HCT116 (cell line): ENCODE results near the gene ZMYND11. TPM values are rescaled to one million over a fixed set of nuclear protein-coding genes. Genes with fewer than 3 reads are reported as not detected.

Source experiments
- ATAC-seq: fragments of 200-7000 bp; cut with Tn5 transposase; 2 replicates; pipeline ENCODE4 v1.9.1; 2020; ENCODE audit warnings: mild to moderate bottlenecking, moderate library complexity
- BruUV-seq: library from RNA; stranded (reverse); fragments of 400-500 nt; replicated peaks from 2 replicates; lab custom pipeline; 2021; lab: Mats Ljungman, UMichigan
- CTCF ChIA-PET: fragments of 300-600 bp; sonication (Branson Sonifier 250); formaldehyde crosslinking; loops from one replicate; lab custom pipeline; 2021; ENCODE audit warnings: antibody characterized with exemption; lab: Charles Lee
- POLR2A ChIA-PET: fragments of 300-600, 350-600 bp; sonication (Branson Sonifier 250); formaldehyde crosslinking; loops from one replicate; lab custom pipeline; 2021; ENCODE audit warnings: antibody characterized with exemption; lab: Charles Lee
- RAD21 ChIA-PET, 2 experiments: fragments of 300-600 bp; sonication (Branson Sonifier 250); formaldehyde crosslinking; loops; one replicate each; lab custom pipeline; 2023; ENCODE audit warnings: low total read pairs in 2 of 2; ENCODE audit not compliant: uncharacterized antibody in 2 of 2, unreplicated experiment in 2 of 2, low non-redundant PET in 1 of 2; lab: Charles Lee
- DNase-seq: peaks from one replicate; pipeline ENCODE4 v3.0.0-alpha.2; 2010; ENCODE audit warnings: low read depth, low spot score
- H2AFZ ChIP-seq: fragments of 200-600 bp; shearing (Covaris generic), sonication (generic); 2 replicates; pipeline ENCODE4 v1.6.1; 2017; ENCODE audit warnings: low read depth, mixed run types, mixed read lengths, antibody characterized with exemption, low read length; ENCODE audit not compliant: poor library complexity, severe bottlenecking
- H3K27ac ChIP-seq: 2 replicates; pipeline ENCODE4 v1.5.1; 2012; ENCODE audit warnings: low read depth, low read length
- H3K27me3 ChIP-seq: fragments of 200-600 bp; sonication (generic); 2 replicates; pipeline ENCODE4 v1.6.1; 2016; ENCODE audit warnings: mixed run types, low read length, mixed read lengths; ENCODE audit not compliant: insufficient read depth
- H3K36me3 ChIP-seq, 2 experiments: fragments of 200-500 bp in 1 of 2; fragments of 200-600 bp in 1 of 2; sonication (Bioruptor generic) in 1 of 2; sonication (generic) in 1 of 2; 2 replicates each; pipeline versions ENCODE4 v1.5.1 to v1.6.1; 2014 to 2016; ENCODE audit warnings: low read length in 2 of 2, inconsistent platforms in 1 of 2, mixed read lengths in 1 of 2, mixed run types in 1 of 2; ENCODE audit not compliant: insufficient read depth in 2 of 2, control insufficient read depth in 1 of 2
- H3K4me1 ChIP-seq, 2 experiments: fragments of 200-600 bp in 1 of 2; sonication (generic) in 1 of 2; 2 replicates each; pipeline versions ENCODE4 v1.5.1 to v1.6.1; 2012 to 2017; ENCODE audit warnings: low read length in 2 of 2, inconsistent platforms in 1 of 2, mild to moderate bottlenecking in 1 of 2, mixed read lengths in 1 of 2, mixed run types in 1 of 2, moderate library complexity in 1 of 2; ENCODE audit not compliant: insufficient read depth in 2 of 2, control insufficient read depth in 1 of 2
- H3K4me2 ChIP-seq: fragments of 200-600 bp; sonication (generic); 2 replicates; pipeline ENCODE4 v1.6.1; 2017; ENCODE audit warnings: mixed run types, low read length, mixed read lengths
- H3K4me3 ChIP-seq, 2 experiments: fragments of 200-600 bp in 1 of 2; sonication (generic) in 1 of 2; replicated peaks in 1 of 2; 2 replicates each; pipeline ENCODE4 v1.5.1; 2011 to 2016; ENCODE audit warnings: low read length in 2 of 2, control low read depth in 1 of 2, low read depth in 1 of 2, mild to moderate bottlenecking in 1 of 2, mixed read lengths in 1 of 2, mixed run types in 1 of 2
- H3K79me2 ChIP-seq: fragments of 200-600 bp; sonication (generic); 2 replicates; pipeline ENCODE4 v1.6.1; 2017; ENCODE audit warnings: mild to moderate bottlenecking, mixed run types, low read length, moderate library complexity, mixed read lengths; ENCODE audit not compliant: insufficient read depth
- H3K9ac ChIP-seq: fragments of 200-600 bp; sonication (generic); 2 replicates; pipeline ENCODE4 v1.6.1; 2016; ENCODE audit warnings: low read length, mixed read lengths
- H3K9me2 ChIP-seq: fragments of 200-600 bp; sonication (generic), shearing (Covaris generic); 2 replicates; pipeline ENCODE4 v1.6.1; 2017; ENCODE audit warnings: mixed run types, mild to moderate bottlenecking, moderate library complexity; ENCODE audit not compliant: insufficient read depth
- H3K9me3 ChIP-seq, 2 experiments: fragments of 200-500 bp in 1 of 2; fragments of 200-600 bp in 1 of 2; sonication (Bioruptor generic) in 1 of 2; sonication (generic) in 1 of 2; 2 replicates each; pipeline ENCODE4 v1.6.1; 2014 to 2017; ENCODE audit warnings: low read length in 2 of 2, mixed read lengths in 2 of 2, inconsistent platforms in 1 of 2, low read depth in 1 of 2, mild to moderate bottlenecking in 1 of 2, mixed run types in 1 of 2, moderate library complexity in 1 of 2; ENCODE audit not compliant: control insufficient read depth in 1 of 2, insufficient read depth in 1 of 2
- H4K20me1 ChIP-seq: fragments of 200-600 bp; sonication (generic), shearing (Covaris generic); 2 replicates; pipeline ENCODE4 v1.6.1; 2017; ENCODE audit warnings: mixed run types, mild to moderate bottlenecking, moderate library complexity; ENCODE audit not compliant: insufficient read depth
- CBX3 ChIP-seq: IDR thresholded peaks from 2 replicates; pipeline ENCODE4 v1.6.1; 2012; ENCODE audit warnings: low read depth
- CEBPB ChIP-seq: IDR thresholded peaks from 2 replicates; pipeline ENCODE4 v1.6.1; 2012; ENCODE audit warnings: low read depth
- EGR1 ChIP-seq: IDR thresholded peaks from 2 replicates; pipeline ENCODE4 v1.6.1; 2012; ENCODE audit warnings: low read depth
- EZH2 ChIP-seq: fragments of 200-600 bp; sonication (generic); IDR thresholded peaks from 2 replicates; pipeline ENCODE4 v1.6.1; 2017; ENCODE audit warnings: antibody characterized with exemption, mixed run types
- EZH2phosphoT487 ChIP-seq: fragments of 200-600 bp; IDR thresholded peaks from 2 replicates; pipeline ENCODE4 v1.6.1; 2018; ENCODE audit warnings: antibody characterized with exemption, borderline replicate concordance
- FOSL1 ChIP-seq: IDR thresholded peaks from 2 replicates; pipeline ENCODE4 v1.6.1; 2012; ENCODE audit warnings: low read depth
- JUND ChIP-seq: IDR thresholded peaks from 2 replicates; pipeline ENCODE4 v1.6.1; 2012
- POLR2A ChIP-seq: IDR thresholded peaks from 2 replicates; pipeline ENCODE4 v1.7.0; 2011; ENCODE audit warnings: borderline replicate concordance; ENCODE audit not compliant: insufficient read depth, insufficient read length; ENCODE audit errors: extremely low read depth
- POLR2AphosphoS5 ChIP-seq: IDR thresholded peaks from 2 replicates; pipeline ENCODE4 v1.6.1; 2011; ENCODE audit warnings: mild to moderate bottlenecking, low read depth, low read length, moderate library complexity
- RAD21 ChIP-seq: IDR thresholded peaks from 2 replicates; pipeline ENCODE4 v1.6.1; 2012; ENCODE audit warnings: low read depth, mild to moderate bottlenecking
- SIN3A ChIP-seq: IDR thresholded peaks from 2 replicates; pipeline ENCODE4 v1.6.1; 2012; ENCODE audit warnings: low read depth
- SP1 ChIP-seq: IDR thresholded peaks from 2 replicates; pipeline ENCODE4 v1.6.1; 2012; ENCODE audit warnings: low read depth
- SRF ChIP-seq: IDR thresholded peaks from 2 replicates; pipeline ENCODE4 v1.6.1; 2012; ENCODE audit warnings: low read depth
- TCF7L2 ChIP-seq: IDR thresholded peaks from 2 replicates; pipeline ENCODE4 v1.7.0; 2011; ENCODE audit warnings: borderline replicate concordance, inconsistent platforms; ENCODE audit not compliant: insufficient read depth, insufficient read length; ENCODE audit errors: extremely low read depth
- YY1 ChIP-seq: IDR thresholded peaks from 2 replicates; pipeline ENCODE4 v1.6.1; 2011; ENCODE audit warnings: low read length, low read depth, moderate library complexity, mild to moderate bottlenecking; ENCODE audit not compliant: insufficient replicate concordance; ENCODE audit errors: extremely low read depth
- ZBTB33 ChIP-seq: IDR thresholded peaks from 2 replicates; pipeline ENCODE4 v1.6.1; 2011; ENCODE audit warnings: mild to moderate bottlenecking, low read length, moderate library complexity; ENCODE audit not compliant: insufficient replicate concordance; ENCODE audit errors: extremely low read depth
- ZFX ChIP-seq: fragments of 450-650 bp; IDR thresholded peaks from 2 replicates; pipeline ENCODE4 v1.6.1; 2017
- intact Hi-C: fragments of 100-400 bp; cut with micrococcal nuclease; formaldehyde crosslinking; loops from 2 replicates; pipeline ENCODE4 v1.10.0; 2022
- total RNA-seq: library from RNA; stranded (reverse); gene quantifications from one replicate; pipeline ENCODE4 v1.2.1, GENCODE V29; 2021; ENCODE audit not compliant: unreplicated experiment
- TF ChIP-seq, protein P1 (sequence below): IDR thresholded peaks from 2 replicates; pipeline ENCODE4 v1.6.1; 2012; ENCODE audit warnings: low read depth
- TF ChIP-seq, protein P2 (sequence below): IDR thresholded peaks from 2 replicates; pipeline ENCODE4 v1.6.1; 2012
- TF ChIP-seq, protein P3 (sequence below), 3 experiments: fragments of 200-600 bp in 1 of 3; sonication (generic) in 1 of 3; IDR thresholded peaks in 2 of 3; conservative IDR thresholded peaks in 1 of 3; 2 replicates each; pipeline ENCODE4 v1.5.1; 2012 to 2017; ENCODE audit warnings: low read depth in 2 of 3, low read length in 2 of 3, antibody characterized with exemption in 1 of 3, borderline replicate concordance in 1 of 3, control low read depth in 1 of 3, mild to moderate bottlenecking in 1 of 3, mixed read lengths in 1 of 3, mixed run types in 1 of 3, moderate library complexity in 1 of 3; ENCODE audit not compliant: insufficient read depth in 1 of 3

Gene ZMYND11
- total RNA-seq, 1 experiment from 2014 or later, result 28.3 TPM

GRCh38 chr10:173741-174140 is 38.5 kb downstream of the ZMYND11 start:
- POLR2A ChIA-PET, result no interaction called here

More at GRCh38 chr10:173741-174140, 38.5 kb downstream of the ZMYND11 start:
- H3K9me3 ChIP-seq, result 0 out of 4 replicates have a peak, but pooled peaks cover 0 to 3% of the 10 kb centered on the region in 2 experiments
- TF ChIP-seq POLR2AphosphoS5 (no peak), RAD21 (no peak), SIN3A (no peak), CEBPB (no peak), EZH2 (no peak), SP1 (no peak), TCF7L2 (no peak), EZH2phosphoT487 (no peak), JUND (no peak), POLR2A (no peak), YY1 (no peak), FOSL1 (no peak), ZBTB33 (no peak), EGR1 (no peak), SRF (no peak), ZFX (no peak), CBX3 (no peak)
- TF ChIP-seq, protein P1, sequence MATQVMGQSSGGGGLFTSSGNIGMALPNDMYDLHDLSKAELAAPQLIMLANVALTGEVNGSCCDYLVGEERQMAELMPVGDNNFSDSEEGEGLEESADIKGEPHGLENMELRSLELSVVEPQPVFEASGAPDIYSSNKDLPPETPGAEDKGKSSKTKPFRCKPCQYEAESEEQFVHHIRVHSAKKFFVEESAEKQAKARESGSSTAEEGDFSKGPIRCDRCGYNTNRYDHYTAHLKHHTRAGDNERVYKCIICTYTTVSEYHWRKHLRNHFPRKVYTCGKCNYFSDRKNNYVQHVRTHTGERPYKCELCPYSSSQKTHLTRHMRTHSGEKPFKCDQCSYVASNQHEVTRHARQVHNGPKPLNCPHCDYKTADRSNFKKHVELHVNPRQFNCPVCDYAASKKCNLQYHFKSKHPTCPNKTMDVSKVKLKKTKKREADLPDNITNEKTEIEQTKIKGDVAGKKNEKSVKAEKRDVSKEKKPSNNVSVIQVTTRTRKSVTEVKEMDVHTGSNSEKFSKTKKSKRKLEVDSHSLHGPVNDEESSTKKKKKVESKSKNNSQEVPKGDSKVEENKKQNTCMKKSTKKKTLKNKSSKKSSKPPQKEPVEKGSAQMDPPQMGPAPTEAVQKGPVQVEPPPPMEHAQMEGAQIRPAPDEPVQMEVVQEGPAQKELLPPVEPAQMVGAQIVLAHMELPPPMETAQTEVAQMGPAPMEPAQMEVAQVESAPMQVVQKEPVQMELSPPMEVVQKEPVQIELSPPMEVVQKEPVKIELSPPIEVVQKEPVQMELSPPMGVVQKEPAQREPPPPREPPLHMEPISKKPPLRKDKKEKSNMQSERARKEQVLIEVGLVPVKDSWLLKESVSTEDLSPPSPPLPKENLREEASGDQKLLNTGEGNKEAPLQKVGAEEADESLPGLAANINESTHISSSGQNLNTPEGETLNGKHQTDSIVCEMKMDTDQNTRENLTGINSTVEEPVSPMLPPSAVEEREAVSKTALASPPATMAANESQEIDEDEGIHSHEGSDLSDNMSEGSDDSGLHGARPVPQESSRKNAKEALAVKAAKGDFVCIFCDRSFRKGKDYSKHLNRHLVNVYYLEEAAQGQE, result no peak
- TF ChIP-seq, protein P2, sequence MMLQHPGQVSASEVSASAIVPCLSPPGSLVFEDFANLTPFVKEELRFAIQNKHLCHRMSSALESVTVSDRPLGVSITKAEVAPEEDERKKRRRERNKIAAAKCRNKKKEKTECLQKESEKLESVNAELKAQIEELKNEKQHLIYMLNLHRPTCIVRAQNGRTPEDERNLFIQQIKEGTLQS, result no peak
- TF ChIP-seq, protein P3, sequence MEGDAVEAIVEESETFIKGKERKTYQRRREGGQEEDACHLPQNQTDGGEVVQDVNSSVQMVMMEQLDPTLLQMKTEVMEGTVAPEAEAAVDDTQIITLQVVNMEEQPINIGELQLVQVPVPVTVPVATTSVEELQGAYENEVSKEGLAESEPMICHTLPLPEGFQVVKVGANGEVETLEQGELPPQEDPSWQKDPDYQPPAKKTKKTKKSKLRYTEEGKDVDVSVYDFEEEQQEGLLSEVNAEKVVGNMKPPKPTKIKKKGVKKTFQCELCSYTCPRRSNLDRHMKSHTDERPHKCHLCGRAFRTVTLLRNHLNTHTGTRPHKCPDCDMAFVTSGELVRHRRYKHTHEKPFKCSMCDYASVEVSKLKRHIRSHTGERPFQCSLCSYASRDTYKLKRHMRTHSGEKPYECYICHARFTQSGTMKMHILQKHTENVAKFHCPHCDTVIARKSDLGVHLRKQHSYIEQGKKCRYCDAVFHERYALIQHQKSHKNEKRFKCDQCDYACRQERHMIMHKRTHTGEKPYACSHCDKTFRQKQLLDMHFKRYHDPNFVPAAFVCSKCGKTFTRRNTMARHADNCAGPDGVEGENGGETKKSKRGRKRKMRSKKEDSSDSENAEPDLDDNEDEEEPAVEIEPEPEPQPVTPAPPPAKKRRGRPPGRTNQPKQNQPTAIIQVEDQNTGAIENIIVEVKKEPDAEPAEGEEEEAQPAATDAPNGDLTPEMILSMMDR (IDR thresholded peaks at IDR 0.05 in 2 of 3, conservative IDR thresholded peaks at IDR 0.05 in 1 of 3; ENCODE audit: borderline replicate concordance in 1 of 3, insufficient read depth in 1 of 3, low read depth in 2 of 3, low read length in 2 of 3), result no peak
- TF ChIP-seq, all 23 proteins: peak for 0
- Histone ChIP-seq H3K4me2 (no peak overlapping the region), H3K36me3 (no peaks in the 10 kb centered on the region), H2AFZ (no peak overlapping the region), H3K4me3 (no peak overlapping the region), H3K79me2 (no peaks in the 10 kb centered on the region), H3K27ac (no peak overlapping the region), H4K20me1 (no peaks in the 10 kb centered on the region), H3K9me2 (no peaks in the 10 kb centered on the region), H3K9ac (no peak overlapping the region), H3K27me3 (no peaks in the 10 kb centered on the region), H3K4me1 (no peaks in the 10 kb centered on the region)
- DNase-seq (no peak), ATAC-seq (no peak)
- CTCF ChIA-PET, result no interaction called here
- RAD21 ChIA-PET, result no interaction called here
- BruUV-seq, result no TSS peak
- intact Hi-C loops, result no loop called here
